HG03460 (cell line): ENCODE data around the gene MAP1A.

ENCODE experiments used
- ATAC-seq: cut with Tn5 transposase; IDR thresholded peaks from one replicate; pipeline ENCODE4 v1.9.1; 2021; ENCODE audit not compliant: unreplicated experiment

Gene MAP1A

GRCh38 chr15:43510200-43511011 lies 7.0 kb upstream of the MAP1A start:
- peak; percentile 96 for ATAC-seq

- ATAC-seq: no peak
Measured at GRCh38 chr15:43511012-43511885, 6.2 kb upstream of the MAP1A start.

- ATAC-seq: no peak
Measured at GRCh38 chr15:43513550-43513949, 3.9 kb upstream of the MAP1A start.

GRCh38 chr15:43514241-43515057 lies 3.0 kb upstream of the MAP1A start:
- ATAC-seq: no peak

GRCh38 chr15:43515741-43516140 lies 1.7 kb upstream of the MAP1A start:
- ATAC-seq: no peak

- no peak for ATAC-seq
Measured at GRCh38 chr15:43516185-43516584, 1.2 kb upstream of the MAP1A start.

GRCh38 chr15:43516801-43517353 lies 531 bp upstream of the MAP1A start:
- no peak for ATAC-seq

GRCh38 chr15:43518197-43518761 lies 871 bp downstream of the MAP1A start:
- no peak for ATAC-seq

- no peak for ATAC-seq
Measured at GRCh38 chr15:43519196-43519595, 1.8 kb downstream of the MAP1A start.

GRCh38 chr15:43520138-43520537 lies 2.7 kb downstream of the MAP1A start:
- no peak for ATAC-seq

GRCh38 chr15:43521419-43521818 lies 4.0 kb downstream of the MAP1A start:
- no peak for ATAC-seq

- ATAC-seq: no peak
Measured at GRCh38 chr15:43522247-43522646, 4.8 kb downstream of the MAP1A start.

GRCh38 chr15:43523646-43524045 lies 6.2 kb downstream of the MAP1A start:
- ATAC-seq: no peak

- no peak for ATAC-seq
Measured at GRCh38 chr15:43524254-43524845, 6.9 kb downstream of the MAP1A start.

- no peak for ATAC-seq
Measured at GRCh38 chr15:43525131-43525530, 7.7 kb downstream of the MAP1A start.

- ATAC-seq: no peak
Measured at GRCh38 chr15:43526261-43526930, 9.0 kb downstream of the MAP1A start.

GRCh38 chr15:43527016-43527801 lies 9.8 kb downstream of the MAP1A start:
- no peak for ATAC-seq

GRCh38 chr15:43527802-43528541 lies 10.6 kb downstream of the MAP1A start:
- no peak for ATAC-seq
